HG03060 (cell line): Measurements from ENCODE around the gene MS4A7.
"Not testable (repeated sequence)": the region's sequence is repeated elsewhere in the genome, so short reads cannot be mapped to it uniquely, and the experiment has no call there.

Experiments
- ATAC-seq: cut with Tn5 transposase; IDR thresholded peaks from one replicate; pipeline ENCODE4 v1.9.1; 2021; ENCODE audit warnings: low read depth, moderate number of reproducible peaks; ENCODE audit not compliant: unreplicated experiment

The MS4A7 gene, protein sequence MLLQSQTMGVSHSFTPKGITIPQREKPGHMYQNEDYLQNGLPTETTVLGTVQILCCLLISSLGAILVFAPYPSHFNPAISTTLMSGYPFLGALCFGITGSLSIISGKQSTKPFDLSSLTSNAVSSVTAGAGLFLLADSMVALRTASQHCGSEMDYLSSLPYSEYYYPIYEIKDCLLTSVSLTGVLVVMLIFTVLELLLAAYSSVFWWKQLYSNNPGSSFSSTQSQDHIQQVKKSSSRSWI

DNA sequence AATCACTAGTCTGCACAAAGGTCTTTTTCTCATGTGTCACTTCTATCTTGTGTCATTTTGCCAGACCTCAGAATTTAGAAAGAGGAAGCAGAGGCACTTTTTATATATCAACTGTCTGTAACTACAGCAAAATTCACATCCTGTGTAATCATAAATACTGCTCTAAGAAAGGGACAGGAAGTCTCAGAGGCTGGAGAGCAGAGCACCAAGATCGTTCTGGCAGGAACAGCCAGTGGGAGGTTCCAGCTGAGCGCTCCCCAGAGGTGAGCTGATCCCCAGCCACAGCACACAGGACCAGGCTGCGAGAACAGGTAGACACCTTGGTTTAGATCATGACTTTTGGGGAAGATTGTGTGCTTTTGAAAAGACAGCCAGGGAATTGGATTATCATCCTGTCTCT, at the start of gene MS4A7:
TSS of gene MS4A7 (plus strand) at position 179 of the 400 bp plus-strand sequence. CDS start 4,610 bp downstream, outside the sequence.
- peak; percentile 90 for ATAC-seq

DNA sequence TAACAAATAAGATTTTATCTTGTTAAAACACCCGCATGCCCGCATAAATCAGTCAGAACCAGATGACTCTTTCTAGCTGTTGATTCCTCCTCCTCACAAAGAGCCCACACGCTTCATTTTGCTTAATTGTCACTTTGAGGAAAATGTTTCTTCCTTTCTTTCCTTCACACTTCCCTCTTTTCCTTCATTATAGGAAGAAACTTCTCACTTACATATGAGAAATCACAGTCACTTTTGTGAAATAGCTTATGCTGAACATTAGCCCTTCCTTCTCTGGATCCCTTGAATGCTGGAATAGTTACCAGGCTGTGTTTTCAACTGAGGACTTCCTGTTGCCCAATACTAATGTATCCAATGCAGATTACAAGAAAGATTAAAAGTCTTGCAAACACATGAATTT, 45.5 kb upstream of the MS4A7 start:
- ATAC-seq, result no peak

DNA sequence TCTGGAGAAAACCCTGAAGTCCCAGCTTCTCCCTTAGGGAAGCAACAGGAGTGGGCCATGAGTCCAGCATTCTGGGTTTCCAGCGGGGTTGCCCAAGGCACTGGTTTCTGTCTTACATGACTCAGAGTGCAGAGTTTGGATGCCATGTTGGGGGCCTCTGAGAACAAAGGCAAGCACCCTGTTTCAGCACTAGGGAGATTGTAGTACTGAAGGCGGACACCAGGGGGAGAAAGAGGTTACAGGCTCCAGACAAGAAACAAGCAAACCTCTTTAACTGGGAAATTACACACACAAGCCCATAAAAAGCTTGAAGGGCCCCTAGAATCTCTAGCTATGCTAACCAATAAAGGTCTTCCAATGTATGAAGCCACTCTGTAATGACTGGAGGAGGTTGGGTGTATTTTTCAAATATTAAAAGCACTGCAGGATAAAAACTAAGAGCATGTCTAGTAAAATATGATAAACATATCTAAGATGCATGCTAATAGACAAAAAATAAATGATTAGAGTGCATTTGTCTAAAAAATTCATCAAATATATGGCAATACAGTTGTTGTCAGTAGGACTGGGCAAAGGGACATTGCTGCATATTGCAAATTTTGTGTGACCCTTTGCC, 44.2 kb upstream of the MS4A7 start:
- ATAC-seq, result no peak

DNA sequence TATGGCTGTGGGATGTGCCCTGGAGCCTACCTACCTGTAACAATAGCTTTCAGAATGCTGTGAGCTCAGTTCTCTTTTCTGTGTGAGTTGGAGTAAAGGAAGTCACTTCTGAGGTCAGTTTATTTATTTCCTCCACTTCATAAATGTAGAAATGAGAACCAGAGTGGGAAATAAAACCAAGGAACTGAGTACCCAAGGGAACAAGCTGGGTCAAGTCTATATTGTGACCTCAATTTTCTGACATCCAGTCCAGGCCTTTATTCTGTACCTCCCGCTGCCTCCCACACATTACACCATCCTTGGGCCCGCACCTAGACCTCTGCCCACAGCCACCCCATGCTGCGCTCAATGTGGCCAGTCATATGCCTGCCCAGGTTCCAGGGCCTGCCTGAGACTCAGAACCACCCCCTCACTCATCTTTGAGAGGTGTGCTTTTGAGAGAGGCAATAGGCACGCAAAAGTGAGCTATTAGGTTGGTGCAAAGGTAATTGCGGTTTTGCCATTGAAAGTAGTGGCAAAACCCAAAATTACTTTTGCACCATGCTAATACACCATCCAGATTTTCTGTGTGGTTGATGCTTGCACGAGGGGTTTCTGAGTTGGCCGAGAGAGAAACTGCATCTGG, 41.5 kb upstream of the MS4A7 start:
- no peak for ATAC-seq

DNA sequence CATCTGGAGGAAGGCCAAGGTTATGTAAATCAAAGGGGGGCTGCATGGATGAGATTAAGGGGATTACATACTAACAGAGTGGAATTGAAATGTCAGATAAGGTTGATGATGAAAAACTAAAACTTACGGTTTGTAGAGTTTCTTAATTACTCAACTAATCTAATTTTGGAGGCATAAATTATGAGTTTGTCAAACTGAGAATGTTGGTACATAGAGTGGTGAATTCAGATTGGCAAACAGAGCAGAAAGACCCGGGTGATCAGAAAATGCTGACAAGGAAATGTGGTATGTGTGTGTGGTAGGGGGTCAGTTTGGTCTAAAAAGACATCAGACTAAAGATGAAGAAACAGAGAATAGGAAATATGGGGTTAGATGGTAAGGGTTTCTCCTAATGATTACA, 40.3 kb upstream of the MS4A7 start:
- ATAC-seq, result no peak

DNA sequence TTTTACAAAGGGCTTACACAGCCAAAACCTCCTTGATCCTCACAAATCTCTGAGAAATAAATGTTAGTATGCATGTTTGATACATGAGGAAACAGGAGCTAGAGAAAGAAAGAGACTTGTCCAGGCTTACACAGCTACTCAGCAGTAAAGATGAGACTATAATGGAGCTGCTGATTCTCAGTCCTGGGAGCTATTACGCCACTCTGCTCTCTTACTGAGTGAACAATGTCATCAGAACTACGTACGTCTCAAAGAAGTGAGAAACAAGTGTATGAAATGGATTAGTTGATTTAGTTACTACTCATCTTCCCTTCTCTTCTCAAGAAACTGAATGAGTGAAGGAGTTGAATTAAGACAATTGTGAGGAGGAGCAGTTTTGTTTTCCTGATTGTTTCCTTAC, 39.0 kb upstream of the MS4A7 start:
- ATAC-seq, result no peak

DNA sequence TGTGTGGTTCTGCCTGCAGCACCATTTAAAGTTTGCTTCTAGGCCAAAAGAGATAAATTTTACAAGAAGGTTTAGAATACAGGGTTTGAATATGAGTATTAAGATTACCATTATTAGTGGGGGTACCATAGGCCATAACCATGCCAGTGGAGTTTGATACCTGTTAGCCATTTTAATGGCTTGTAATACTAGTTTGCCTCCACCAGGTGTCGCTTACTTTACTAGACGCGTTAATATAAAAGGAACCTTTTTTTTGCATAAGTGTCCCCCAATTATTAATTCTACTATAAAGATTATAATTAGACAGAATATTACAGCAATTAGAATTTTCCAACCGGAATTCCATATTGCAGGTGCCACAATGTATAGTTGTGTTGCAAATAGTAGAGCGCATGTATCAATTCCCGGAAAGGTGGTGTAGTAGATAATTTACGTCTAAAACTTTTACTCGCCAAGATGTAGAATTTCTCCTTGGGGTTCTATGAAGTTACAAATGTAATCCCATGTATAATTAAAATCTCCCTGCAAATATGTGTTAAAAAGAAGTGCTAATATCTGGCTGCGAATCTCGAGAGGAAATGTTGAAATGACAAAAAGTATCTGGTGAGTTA, 35.1 kb upstream of the MS4A7 start:
- ATAC-seq, result no peak

DNA sequence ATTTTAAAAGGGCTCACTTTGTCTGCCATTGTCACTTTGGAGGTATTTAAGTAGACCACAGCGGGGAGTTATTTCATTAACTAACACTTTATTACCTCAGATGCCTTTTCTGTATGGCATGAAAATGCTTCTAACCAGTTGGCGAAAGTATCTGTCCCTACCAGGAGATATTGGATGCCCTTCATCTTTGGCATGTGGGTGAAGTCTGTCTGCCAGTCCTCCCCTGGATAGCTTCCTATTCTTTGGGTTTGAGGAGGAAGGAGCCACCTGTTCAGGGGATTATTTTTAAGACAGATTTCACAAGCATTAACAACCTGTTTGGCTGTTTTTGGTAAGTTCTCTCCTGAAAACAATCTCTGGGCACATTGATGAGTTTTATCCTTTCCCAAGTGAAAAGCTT, 34.2 kb upstream of the MS4A7 start:
- no peak for ATAC-seq

DNA sequence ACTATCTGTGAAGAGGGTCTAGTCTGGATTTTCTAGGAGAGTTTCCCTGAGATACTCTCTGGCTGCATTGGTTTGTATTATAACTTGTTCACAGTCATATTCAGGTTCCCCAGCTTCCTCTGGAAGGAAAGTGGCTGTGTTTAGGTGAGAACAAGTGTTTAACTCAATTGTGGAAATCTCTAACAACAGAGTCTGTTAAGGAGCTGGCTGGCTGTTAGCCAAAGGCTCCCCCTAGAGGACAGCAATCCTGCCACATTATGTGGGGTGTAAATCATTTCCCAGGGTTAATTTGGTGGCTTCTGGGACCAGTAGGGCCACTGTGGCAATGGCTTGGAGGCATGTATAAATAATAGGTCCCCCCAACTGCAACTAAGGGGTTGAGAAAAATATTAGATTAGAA, 32.8 kb upstream of the MS4A7 start:
- ATAC-seq, result no peak

DNA sequence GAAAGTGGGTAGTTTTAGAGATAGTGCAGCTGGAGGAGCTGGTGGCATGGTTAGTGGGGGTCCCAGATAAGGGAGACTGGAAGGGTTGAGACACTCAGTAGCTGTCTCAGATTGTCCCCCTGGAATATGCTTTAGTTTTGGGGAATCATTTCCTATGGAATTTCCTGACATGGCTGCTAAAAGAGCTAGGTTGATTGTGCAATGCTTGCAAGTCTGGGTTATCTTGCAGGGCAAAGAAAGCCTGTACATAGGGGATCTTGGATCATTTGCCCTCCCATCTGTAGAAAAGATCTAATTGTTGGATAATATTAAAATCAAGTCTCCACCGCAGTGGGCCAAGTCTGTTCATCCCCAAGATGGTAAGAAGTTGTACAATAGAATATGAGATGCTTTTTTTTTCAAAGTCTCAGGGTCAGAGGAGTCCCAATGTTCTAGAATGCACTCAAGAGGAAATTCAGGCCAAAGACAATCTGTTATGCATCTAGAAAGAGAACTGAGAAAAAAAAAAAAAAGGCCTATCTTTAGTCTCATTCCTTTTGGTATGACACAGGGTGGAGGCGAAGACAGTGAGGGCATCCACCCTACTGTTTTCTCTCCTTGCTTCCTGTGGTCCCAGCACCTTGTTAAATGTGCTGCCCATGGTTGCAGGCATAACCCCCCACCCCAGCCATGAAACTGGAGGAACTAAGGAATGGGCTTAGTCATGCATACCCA, 31.1 kb upstream of the MS4A7 start:
- ATAC-seq, result no peak

DNA sequence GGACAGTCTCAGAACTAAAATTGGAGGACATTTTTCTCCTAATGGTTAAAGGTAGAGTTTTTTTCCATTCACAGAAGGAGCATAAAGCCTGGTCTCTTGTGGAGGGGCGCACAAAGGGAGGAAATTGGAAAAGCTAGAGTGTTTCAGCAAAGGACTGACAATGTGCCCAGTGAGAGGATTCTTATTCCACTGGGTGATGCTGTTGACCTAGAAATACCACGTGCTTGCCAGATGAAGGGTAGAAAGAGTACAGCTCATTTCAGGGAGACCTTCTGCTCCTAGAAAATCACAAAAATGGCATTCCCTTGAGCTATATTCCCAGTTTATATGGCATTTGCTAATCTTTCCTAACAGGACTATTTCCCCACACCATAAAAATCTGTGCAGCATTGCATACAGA, 30.2 kb upstream of the MS4A7 start:
- ATAC-seq, result no peak

DNA sequence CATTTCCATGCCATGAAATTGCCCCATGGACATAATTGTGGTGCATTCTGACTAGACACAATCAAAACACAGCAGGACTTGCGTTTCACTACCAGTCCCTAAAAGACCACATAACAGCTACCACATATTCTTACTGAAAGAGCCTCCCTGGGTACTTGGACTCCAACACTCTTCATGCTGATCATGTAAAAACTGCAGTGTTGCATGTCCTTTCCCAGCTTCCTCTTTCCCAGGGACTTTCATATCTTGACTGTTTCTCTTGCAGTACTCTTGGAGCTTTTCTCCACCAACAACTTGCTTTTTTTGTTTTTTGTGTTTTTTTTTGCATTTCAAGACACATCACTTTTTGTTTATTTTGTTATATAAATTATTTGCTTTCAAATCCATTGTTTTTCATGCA, 28.3 kb upstream of the MS4A7 start:
- ATAC-seq, result no peak

DNA sequence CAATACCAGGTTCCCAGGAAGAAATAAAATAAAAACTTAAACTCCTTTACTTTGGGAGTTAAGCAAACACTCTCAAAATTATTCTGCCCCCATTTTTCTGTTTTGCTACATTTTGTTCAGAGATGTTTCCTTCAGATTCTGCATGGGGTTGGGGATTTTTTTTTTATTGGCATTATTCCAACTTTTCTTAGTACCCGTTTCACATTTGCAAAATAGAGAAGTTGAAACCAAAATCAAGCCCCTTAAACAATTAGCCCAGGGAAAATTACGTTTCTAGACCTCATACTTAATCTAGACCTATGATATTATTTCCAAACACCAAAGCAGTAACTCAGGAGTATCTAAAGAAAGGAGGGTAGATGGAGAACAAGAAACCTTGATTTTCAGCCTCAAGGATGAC, 20.6 kb upstream of the MS4A7 start:
- ATAC-seq, result no peak

DNA sequence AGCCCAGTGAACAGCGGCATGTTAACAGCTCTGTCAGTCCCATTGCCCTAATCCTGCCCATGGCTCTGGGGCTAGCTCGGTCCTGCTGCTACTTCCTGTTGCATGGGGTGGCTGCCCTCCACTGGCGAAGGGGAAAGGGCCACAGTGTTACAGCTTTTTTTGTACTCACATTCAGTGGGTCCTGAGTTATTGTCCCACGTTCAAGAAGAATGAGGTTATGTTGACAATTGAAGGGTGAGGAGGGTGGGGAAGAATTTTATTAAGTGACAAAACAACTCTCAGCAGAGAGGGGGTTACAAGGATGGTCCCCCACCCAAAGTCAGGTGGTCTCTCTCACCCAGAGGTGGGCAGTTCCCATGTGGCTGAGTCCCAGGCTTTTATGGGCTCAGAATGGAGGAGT, 17.7 kb upstream of the MS4A7 start:
- ATAC-seq, result no peak

DNA sequence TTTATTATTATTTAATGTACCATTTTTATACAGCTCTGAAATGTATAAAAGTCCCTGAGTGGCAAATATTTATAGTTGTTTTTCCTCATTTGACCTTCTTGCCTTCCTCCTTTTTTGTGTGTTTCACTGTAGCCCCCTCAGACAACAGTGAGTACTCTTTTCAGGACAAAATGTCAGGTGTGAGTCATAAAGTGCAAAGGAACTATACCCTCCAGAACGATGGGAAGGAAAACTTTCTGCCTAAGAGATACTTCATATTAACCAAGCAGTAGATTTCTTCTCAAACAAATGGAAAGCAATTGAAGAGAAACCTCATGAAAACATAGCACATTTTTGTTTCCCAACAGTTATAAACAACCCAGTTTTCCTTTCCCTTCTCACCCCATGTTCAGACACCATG, 16.1 kb upstream of the MS4A7 start:
- ATAC-seq, result no peak

DNA sequence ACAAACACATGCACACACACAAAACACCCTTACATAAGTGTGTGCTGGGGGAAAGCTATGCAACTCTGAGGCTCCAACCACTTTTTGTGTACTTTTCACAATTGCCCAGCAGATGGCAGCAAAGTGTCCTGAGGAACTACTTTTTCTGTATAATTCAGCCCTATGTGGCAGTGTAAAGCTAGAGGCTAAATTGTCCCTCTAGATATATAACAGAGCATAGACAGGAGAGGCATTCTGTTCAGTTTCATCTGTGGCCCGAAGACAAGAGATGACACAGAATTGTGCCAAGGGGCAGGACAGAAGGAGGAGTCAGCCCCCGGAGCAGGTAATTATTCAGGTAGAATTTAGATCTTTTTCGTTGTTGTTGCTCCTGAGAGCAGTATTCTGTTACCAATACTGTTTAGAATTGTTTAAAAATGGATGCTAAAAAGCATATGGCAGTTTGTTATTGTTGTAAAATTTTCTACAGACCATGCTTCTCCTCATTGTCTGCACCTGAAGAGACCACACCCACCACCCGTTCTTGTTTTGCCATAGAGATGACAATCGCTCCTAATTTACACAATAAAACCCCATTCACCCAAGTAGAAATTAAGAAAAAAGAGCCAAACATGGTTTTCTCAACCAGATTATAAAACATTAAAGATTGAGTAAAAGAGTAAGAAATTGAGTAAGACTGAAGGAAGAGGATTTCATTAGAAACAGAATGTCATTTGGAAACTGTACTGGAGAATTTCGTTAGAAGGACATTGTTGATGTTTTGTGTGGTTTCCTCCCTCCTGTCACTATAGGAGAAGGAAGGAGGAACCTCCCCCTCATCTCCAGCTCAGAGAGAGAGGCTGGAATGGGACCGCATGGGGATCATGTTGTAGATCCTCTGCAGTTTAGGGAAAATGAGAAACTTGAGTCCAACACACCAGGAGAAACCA, 14.5 kb upstream of the MS4A7 start:
- peak; percentile 48 for ATAC-seq

DNA sequence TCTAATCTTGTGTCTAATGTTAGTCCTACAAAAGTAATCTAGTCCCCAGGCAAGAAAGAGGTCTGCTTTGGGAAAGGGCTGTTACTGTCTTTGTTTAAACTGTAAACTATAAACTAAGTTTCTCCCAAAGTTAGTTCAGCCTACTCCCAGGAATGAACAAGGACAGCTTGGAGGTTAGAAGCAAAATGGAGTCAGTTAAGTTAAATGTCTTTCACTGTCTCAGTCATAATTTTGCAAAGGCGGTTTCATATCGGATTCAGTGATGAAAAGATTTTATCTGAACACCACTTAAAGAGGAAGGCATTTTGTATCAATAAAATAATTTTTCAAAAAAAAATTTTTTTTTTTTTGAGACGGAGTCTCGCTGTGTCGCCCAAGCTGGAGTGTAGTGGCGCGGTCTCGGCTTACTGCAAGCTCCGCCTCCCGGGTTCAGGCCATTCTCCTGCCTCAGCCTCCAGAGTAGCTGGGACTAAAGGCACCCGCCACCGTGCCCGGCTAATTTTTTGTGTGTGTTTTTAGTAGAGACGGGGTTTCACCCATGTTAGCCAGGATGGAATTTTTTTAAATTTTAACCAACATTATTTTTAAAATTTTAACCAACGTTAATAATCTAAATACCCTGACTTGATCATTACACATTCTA, 11.9 kb upstream of the MS4A7 start:
- ATAC-seq, result not testable (repeated sequence)

DNA sequence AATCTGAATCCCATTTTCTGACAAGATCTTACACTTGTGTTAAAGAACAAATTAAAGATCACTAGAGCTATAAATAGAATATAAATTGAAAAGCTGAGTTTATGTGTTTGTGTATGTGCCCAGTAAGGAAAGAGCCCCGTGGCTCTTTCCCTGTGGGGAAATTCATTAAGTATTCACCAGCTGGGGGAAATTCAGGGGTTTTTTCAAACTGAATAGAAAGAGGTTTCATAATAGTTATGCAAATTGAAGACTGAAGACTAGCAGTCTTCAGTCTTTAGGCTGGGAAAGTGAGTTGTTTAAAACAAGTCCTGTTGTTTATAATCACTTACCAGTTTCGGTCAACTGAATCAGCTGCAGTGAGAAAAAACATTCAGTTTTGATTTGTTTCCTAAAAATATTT, 11.3 kb upstream of the MS4A7 start:
- peak; percentile 64 for ATAC-seq

DNA sequence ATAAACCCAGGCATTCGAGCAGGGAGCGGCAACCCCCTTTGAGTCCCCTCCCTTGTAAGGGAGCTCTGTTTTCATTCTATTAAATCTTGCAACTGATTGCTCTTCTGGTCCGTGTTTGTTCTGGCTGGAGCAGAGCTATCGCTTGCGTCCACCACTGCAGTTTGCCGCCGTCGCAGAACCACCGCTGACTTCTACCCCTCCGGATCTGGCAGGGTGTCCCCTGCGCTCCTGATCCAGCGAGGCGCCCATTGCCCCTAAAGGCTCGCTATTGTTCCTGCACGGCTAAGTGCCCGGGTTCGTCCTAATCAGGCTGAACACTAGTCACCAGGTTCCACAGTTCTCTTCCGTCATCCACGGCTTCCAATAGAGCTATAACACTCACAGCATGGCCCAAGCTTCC, 10.4 kb upstream of the MS4A7 start:
- no peak for ATAC-seq
